Activated naive CD8-positive, alpha-beta T cell treated with anti-CD3 and anti-CD28 coated beads, Interleukin-2, amount 50 U/mL, for 16 hours (primary cell): ENCODE results near the gene LMAN2.
"Not testable (repeated sequence)": the region's sequence is repeated elsewhere in the genome, so short reads cannot be mapped to it uniquely, and the experiment has no call there.

Experiments
- DNase-seq: peaks from one replicate; pipeline ENCODE4 v3.0.0-alpha.2; 2020; ENCODE audit warnings: low read depth, low spot score

Gene LMAN2

DNA sequence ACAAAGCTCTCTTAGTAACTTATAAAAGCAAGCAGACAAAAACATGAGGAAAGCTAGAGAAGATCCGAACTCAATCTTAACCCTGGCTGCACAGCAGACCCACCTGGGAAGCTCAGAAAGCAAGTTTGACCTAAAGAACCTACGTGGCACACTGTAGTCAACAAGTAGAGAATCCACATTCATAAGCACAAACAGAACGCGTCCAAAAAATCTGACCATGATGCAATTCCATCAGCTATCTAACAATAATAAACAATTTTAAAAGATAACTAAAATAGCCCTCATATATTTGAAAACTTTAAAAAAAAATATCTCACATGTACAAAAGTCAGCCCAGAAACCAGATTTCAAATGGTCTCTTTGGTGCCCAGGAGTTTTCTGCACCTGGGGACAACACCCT, 4.6 kb downstream of the LMAN2 start:
- no peak for DNase-seq

DNA sequence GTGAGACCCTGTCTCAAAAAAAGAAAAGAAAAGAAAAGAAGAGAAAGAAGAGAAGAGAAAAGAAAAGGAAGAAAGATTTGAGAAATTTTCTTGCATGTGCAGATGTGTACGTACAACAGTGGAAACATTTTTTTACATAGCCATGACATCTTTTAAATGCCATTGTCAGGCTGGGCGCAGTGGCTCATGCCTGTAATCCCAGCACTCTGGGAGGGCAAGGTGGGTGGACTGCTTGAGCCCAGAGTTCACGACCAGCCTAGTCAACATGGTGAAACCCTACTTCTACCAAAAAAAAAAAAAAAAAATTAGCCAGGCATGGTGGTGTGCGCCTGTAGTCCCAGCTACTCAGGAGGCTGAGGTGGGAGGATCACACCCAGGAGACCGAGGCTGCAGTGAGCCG, 6.6 kb downstream of the LMAN2 start:
- DNase-seq: no peak

DNA sequence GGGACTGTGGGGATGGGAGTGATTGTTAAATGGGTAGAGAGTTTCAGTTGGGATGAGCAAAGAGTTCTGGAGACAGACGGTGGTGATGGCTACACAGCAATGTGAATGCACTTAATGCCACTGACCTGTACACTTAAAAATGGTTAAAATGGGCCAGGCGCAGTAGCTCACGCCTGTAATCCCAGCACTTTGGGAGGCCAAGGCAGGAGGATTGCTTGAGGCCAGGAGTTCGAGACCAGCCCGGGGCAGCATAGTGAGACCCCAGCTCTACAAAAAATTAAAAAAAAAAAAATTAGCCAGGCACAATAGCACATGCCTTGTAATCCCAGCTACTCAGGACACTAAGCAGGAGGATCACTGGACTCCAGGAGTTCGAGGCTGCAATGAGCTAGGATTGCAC, 7.7 kb downstream of the LMAN2 start:
- no peak for DNase-seq

DNA sequence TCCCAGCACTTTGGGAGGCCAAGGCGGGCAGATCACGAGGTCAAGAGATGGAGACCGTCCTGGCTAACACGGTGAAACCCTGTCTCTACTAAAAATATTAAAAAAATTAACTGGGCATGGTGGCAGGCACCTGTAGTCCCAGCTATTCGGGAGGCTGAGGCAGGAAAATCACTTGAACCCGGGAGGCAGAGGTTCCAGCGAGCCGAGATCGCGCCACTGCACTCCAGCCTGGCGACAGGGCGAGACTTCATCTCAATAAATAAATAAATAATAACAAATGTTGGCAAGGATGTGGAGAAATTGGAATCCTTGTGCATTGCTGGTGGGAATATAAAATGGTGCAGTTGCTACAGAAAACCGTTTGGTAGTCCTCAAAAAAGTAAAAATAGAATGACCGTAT, 8.5 kb downstream of the LMAN2 start:
- DNase-seq: not testable (repeated sequence)

DNA sequence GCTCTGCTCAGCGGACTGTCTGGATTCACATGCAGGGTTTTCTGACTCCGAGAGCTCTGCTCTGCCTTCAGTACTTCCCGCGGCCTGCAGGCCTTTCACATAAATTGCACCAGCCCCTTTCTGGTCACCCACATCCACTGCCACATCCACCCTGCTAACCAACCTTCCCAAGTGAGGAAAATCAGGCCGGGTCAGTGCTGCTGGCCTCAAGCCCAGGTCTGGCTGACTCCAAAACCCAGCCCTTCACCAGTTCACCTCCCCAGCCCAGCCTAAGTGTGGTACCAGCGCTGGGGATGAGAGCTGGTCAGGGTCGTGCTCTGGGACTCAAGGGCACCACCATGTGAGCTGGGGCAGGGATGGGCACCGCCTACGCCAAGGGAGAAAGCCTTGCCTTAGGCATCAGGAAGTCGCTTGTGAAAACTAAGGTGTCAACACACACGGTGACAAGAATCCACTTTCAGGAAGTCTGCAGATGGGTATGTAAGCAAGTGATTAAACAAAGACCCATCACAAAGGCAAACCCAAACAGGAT, 12.3 kb downstream of the LMAN2 start:
- DNase-seq: no peak

DNA sequence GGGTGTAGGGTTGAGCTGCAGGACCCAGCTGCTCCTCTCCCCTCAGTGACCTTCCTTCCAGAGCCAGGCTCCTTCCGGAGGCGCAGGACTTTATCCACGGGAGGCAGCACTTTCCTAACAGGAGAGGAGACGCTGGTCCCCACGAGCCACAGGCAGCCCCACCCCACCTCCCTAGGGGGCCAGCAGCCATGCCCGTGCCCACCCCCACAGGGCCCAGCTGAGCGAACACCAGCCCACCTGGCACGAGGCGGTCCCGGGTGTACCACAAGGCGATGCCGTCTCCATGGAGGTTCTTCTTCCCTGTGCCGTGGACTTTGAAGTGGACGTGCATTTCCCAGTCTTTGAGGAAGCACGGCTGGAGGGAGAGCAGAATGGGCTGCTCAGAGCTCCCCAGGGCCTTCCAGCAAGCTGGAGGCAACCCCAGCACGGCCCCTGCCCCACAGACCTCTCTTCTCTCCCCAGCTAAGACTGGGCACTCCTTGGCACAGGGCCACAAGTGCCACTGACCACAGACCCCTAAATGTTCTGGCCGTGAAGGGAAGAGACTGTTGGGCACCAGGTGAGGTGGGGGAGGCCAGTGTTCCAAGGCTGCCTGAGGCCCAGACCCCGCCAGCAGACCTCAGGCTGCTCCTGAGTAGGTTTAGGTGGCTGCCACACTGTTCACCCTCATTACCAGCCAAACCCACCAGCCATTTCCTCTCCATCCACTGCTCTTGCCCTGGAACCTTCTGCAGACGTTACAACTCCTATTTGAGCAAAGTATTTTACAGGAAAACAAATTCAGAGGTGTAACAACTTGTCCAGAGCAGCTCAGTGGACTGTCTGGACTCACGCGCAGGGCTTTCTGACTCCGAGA, 13.0 kb downstream of the LMAN2 start:
- DNase-seq: no peak

DNA sequence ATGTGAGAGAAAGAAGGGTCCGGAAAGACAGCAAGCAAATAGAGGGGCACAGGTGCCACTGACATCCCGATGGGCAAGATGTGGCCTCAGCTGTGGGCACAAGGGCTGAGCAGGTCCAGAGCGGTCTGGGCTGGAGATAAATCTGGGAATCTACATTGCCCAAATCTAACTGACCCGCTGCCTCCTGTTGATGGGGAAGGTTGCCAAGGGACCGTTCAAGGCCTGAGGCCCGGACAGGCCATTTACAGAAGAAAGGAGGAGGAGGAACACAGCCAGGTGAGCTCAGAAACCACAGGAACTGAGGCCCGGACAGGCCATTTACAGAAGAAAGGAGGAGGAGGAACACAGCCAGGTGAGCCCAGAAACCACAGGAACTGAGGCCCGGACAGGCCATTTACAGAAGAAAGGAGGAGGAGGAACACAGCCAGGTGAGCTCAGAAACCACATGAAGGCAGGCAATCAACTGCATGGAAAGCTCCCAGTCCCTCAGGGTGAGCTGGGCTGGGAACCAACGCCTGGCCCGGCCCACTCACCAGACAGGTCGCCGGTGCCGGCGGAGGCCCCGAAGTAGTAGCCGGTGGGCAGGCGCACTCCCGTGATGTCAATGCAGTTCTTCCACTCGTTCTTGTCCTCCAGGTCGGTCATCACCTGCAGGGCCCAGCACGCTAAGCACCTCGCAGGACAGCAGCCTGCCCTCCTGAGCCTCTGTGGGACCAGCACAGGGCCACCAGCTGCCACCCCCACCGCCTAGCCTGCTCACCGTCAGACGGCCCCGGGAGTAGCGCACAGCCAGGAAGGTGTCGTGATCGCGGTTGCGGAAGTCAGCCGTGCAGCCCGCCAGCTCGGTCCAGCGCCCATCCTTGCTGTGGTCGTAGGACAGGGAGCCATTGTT, 14.6 kb downstream of the LMAN2 start:
- DNase-seq: no peak

DNA sequence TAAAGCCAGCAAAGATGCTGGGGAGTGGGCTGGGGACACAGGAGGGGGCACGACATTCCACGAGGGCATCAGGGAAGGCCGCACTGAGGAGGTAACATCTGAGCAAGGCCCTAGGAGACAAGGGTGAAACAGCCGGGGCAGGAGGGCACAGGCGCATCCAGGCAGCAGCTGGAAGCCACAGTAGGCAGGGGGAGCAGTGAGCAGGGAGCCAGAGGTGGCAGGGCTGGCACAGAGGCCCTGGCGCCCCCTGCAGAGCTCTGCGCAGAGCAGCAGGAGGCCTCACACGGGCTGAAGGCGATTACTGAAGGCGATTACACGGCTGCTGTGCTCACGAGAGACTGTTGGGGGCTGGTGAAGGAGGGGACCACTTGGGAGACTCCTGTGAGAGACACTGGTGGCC, 15.4 kb downstream of the LMAN2 start:
- no peak for DNase-seq

DNA sequence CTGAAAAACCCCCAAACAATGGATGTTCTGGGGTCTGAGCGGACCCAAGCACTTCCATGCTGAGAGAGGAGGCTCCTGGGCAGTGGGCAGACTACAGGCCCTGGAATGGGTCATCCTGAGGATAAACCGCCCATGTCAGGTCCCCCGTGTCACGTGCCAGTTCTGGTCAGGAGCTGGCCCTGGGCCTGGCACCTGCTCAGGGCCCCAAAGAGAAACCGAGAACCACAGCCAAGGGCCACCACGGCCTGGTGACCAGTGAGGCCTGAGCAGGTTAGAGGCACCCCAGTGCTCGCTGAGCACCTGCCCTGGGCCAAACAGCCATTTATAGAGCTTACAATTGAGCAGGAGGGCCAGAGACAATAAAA, 15.8 kb downstream of the LMAN2 start:
- DNase-seq: no peak

DNA sequence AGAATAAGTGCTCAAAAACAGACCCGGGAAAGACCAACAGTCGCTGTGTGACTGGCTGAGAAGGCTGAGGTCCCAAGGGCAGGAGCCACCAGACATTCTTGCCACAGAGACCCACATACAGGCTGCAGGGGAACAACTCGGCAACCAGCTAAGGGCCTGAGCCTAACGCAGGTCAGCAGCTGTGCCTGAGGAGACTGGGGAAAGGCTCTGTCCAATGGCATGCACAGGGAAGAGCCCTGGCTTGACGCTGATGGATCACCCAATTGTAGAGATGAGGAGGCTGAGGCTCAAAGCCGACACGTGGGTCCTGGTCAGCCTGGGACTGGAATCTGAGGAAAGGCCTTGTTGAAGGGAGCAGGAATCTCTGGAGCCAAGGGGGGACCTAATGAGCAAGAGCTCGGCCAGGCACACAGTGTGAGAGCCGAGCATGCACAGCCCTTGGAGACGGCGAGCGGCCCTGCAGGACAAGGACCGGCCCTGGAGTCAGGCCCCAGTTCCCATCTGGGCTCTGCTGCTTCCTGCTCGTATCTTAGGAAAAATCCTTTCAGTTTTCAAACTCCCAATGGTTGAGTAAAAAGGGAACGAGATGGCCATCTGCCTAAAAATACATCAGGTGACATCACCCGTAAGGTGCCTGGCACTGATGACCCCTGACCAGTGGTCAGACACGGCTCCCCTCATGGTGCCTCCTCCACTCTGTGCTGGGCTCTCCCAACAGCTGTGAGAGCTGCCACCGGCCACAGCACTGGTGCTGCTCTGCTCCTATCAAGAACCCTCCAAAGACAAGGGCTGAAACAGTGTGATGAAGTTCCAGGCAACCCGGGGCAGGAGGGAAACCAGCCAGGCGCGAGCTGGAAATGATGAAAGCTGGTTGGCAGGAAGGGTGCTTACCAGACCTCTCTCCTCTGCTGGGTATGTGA, 16.4 kb downstream of the LMAN2 start:
- no peak for DNase-seq

DNA sequence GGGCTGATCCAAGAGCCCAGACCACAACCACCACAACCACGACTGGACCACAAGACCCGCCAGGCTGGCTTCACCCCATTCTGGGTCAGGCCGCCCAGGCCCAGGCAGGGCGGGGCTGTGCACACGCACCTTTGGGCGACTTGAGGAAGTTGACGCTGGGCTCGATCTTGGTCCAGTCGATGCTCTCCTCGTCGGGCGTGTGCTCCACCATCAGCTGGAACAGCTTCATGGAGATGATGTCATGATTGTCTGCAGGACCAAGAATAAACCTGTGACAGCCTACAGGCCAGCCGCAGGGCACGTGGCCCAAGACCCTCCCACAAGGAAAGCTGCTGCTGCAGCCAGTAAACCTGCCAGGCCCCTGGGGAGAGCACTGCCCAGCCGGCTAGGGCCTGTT, 17.3 kb downstream of the LMAN2 start:
- DNase-seq: no peak

DNA sequence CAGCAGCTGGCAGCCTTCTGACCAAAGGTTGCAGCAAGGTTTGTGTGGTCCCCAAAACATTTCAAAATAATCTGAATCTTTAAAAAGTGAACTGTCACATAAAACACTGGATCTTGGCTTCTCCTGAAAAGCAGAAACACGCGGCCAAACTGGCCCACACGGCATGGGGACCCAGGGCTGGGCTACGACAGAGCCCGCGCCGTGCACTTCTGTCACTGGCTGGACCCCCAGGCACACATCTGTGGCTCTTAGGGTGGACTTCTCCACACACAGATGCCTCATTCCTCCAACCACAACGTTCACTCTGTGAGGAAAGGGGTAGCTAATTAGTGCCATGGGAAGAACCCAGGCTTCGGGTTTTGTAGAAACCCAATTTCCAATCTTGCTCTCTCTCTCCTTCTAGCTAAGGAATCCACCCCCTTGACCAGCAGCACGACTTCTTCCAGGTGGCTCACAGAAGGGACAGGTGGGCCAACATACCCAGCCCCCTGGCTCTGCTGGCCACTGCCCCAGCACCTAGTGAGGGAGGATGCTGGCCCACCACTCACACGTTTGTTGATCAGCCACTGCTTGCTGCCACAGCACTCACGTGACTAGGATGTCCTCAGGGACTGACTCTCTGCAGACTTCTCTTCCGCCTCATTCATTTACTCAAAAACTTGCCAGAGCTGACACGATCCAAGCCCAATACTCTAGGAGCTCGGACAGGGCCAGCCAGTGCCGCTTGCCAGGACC, 17.9 kb downstream of the LMAN2 start:
- DNase-seq: no peak

DNA sequence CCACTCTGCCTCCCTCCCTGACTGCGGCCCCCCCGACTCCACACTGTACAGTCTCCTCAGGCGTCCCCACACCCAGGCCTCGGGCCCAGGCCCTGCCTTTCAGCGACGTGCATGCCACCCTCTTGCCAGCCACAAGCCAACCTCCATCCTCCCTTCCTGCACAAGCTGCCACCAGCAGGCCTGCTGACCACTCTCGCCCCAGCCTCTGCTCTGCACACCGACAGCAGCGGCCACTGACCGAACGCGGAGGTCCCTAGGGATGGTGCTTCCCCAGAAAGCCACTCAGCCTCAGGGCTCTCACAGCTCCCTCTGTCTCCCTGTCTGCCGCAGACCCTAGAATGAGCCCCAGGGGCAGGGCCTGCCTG, 18.6 kb downstream of the LMAN2 start:
- no peak for DNase-seq

DNA sequence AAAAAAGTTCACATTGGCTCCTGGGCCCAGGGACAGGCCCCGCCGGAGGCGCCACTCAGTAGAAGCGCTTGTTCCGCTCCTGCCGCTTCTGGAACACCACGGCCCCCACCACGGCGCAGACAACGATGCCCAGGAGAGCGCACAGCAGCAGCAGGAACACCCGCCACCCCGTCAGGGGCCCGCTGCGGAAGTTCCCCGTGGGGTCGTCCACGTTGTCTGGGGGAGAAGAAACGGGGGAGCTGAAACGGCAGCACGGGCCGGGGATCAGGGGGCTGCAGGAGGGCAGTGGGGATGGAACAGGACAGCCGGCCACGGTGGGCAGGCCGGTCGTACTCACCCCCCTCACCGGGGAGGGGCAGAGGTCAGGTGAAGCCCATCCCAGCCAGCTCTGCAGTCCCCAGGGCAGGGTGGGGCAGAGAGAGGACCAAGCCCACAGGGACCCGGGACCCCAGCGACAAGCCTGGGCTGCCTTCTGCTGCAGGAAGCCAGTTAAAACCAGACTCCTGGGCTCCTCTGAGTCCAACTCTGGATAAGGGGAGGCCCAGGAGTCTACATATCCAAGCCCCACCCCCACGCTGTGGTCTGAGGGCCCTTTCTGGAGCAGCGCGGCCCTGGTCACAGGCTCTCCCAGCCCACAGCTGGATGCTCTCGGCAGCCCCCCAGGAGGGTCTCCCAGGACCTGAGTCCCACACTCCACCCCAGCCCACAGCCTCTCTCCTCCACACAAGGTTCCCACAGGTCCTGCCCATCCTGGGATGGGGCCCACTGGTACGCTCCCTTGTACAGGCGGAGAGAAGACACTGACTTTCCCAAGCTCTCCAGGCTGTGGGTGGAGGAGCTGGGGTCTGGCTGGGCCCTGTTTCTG, 19.2 kb downstream of the LMAN2 start:
- no peak for DNase-seq

DNA sequence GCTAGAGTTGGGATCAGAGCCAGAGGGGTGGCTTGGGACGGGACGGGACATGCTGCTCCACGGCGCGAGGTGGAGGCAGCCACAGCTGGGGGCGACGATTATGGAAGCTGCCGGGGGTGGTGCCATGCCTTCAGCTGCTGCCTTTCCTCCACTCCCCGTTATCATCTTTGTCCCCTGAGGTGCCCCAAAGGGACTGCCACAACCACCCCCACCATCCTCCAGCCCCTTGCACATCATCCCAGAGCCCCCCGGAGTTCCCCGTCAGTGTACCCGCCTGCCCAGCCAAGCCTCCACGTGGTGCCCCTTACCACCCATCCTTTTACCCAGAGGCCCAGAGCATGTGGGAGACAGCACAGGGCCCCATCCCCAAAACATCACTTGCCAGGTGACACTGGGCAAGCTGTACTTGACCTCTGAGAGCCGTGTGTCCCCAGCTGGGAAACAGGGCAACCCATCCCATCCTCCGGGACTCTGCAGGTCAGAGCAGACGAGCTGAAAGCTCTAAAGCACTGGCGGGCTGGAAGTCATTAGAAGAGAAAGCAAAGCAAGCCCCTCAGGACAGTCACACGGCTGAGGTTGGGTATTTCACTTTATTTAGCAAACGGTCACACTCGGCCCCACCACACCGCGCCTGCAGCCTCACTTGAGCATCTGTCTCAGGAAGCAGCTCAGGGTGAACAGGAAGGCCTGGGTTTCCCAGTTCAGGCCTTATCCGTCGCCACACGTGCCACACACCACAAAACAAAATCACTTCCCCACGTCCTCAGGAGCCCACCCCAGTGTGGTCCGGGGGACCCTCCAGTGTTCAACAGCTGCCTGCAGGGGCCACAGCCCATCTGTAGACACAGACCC, 20.3 kb downstream of the LMAN2 start:
- DNase-seq: no peak

DNA sequence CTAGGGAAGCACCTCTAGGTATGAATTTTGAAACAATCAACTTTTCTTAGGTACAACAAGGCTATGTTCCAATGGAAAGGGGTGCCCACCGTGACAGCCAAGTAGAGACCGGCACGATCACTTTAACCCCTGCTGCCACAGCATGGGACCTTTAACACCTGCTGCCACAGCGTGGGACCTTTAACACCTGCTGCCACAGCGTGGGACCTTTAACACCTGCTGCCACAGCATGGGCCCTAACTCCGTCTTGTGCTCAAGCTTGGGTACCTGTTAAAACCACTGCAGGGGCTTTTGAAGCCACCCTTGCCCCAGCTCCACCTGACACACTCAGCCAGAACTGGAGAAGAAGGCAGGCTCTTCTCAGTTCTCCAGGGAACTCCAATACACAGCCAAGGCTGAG, 21.6 kb downstream of the LMAN2 start:
- DNase-seq: no peak

DNA sequence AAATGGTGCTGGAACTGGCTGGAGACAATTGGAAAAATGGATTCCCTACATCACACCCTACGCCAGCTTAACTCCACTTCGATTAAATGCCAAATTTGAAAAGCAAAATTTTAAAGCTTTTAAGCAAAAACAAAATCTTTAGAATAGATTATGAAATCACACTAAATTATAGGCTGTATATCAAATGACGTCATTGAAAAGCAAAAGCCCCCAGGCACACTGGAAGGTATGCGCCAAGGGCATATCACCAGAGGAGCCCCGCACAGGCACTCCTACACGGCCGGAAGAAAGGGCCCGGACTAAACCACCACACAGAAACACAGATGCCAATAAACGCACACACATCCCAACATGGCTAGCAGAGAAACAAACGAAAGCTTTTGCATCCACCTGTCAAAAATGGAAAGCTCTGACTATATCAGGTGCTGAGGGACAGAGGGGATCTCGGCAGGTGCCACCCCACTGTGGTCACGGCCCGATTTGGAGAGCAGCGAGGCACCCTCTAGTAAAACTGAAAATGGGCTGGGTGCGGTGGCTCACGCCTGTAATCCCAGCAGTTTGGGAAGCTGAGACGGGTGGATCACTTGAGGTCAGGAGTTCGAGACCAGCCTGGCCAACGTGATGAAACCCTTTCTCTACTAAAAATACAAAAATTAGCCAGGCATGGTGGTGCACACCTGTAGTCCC, 22.8 kb downstream of the LMAN2 start:
- DNase-seq: no peak
